SH-SY5Y (cell line): ENCODE data around the gene PLIN4.

Experiments
- GATA2 ChIP-seq: IDR thresholded peaks from 2 replicates; pipeline ENCODE4 v1.6.1; 2011; ENCODE audit warnings: mild to moderate bottlenecking, low read depth, low read length
- GATA3 ChIP-seq: IDR thresholded peaks from 2 replicates; pipeline ENCODE4 v1.6.1; 2011; ENCODE audit warnings: low read depth, mild to moderate bottlenecking, low read length, moderate library complexity

GRCh38 chr19:4566402-4567051 is 48.2 kb upstream of the PLIN4 start:
- TF ChIP-seq GATA2 (no peak), GATA3 (no peak)
